Upper lobe of left lung (tissue), 4 donors: Measurements from ENCODE around the gene PKHD1.

Source experiments
- POLR2A ChIP-seq, 4 donors: fragments of 450-650 bp; IDR thresholded peaks; one replicate each; pipeline ENCODE4 v1.5.1; 2016 to 2017; ENCODE audit warnings: antibody characterized with exemption in 4 of 4, mild to moderate bottlenecking in 2 of 4
- POLR2AphosphoS5 ChIP-seq, 2 donors: sonication (generic); formaldehyde crosslinking; IDR thresholded peaks; one replicate each; pipeline ENCODE4 v1.5.1; 2017; ENCODE audit warnings: antibody characterized with exemption in 2 of 2
- TF ChIP-seq, protein P1 (sequence below), 6 experiments: fragments of 450-650 bp in 4 of 6; fragments of 200-600 bp in 2 of 6; sonication (generic) in 2 of 6; IDR thresholded peaks; one replicate each; pipeline ENCODE4 v1.5.1; 2016 to 2019; ENCODE audit warnings: antibody characterized with exemption in 6 of 6

DNA sequence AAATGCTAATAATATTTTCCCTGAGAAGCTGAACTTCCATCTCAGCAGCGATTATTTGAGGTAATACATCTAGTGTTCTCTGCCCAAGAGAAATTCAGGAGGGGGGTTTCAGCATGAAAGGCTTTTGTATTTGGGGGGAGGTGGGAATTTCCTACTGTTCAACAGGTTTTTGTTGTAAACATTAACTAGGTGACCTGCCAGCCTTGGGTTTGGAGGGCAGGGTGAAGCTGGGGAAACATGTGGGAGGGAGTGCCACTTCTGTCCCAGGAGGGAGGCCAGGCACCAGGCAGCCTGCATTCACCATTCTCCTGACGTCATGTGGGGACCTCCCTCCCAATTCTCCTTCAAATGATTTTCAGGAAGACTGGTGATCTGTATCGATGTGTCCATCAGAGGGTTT, 37.7 kb upstream of the PKHD1 start:
- TF ChIP-seq, protein P1, sequence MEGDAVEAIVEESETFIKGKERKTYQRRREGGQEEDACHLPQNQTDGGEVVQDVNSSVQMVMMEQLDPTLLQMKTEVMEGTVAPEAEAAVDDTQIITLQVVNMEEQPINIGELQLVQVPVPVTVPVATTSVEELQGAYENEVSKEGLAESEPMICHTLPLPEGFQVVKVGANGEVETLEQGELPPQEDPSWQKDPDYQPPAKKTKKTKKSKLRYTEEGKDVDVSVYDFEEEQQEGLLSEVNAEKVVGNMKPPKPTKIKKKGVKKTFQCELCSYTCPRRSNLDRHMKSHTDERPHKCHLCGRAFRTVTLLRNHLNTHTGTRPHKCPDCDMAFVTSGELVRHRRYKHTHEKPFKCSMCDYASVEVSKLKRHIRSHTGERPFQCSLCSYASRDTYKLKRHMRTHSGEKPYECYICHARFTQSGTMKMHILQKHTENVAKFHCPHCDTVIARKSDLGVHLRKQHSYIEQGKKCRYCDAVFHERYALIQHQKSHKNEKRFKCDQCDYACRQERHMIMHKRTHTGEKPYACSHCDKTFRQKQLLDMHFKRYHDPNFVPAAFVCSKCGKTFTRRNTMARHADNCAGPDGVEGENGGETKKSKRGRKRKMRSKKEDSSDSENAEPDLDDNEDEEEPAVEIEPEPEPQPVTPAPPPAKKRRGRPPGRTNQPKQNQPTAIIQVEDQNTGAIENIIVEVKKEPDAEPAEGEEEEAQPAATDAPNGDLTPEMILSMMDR (IDR thresholded peaks at IDR 0.05): no peak
- TF ChIP-seq POLR2AphosphoS5 (IDR thresholded peaks at IDR 0.05) (no peak), POLR2A (IDR thresholded peaks at IDR 0.05) (no peak)
